NCI-H1092 treated with DMSO at 0.1 percent for 48 hours (cell line): ENCODE measurements around the gene ALDH1L1.
"Not testable (repeated sequence)": the region's sequence is repeated elsewhere in the genome, so short reads cannot be mapped to it uniquely, and the experiment has no call there.

Experiments used
- DNase-seq: peaks from one replicate; lab custom pipeline; 2025; lab: John Stamatoyannopoulos, UW

ALDH1L1 gene

GRCh38 chr3:126105691-126106187 lies 74.6 kb downstream of the ALDH1L1 start:
- DNase-seq: no peak

- DNase-seq: no peak
Observed at GRCh38 chr3:126104742-126105605, 75.4 kb downstream of the ALDH1L1 start.

GRCh38 chr3:126104028-126104635 lies 76.3 kb downstream of the ALDH1L1 start:
- no peak for DNase-seq

GRCh38 chr3:126103121-126104027 lies 77.0 kb downstream of the ALDH1L1 start:
- DNase-seq: no peak

- DNase-seq: no peak
Observed at GRCh38 chr3:126102530-126102951, 77.8 kb downstream of the ALDH1L1 start.

GRCh38 chr3:126102011-126102410 lies 78.4 kb downstream of the ALDH1L1 start:
- DNase-seq: no peak

GRCh38 chr3:126101521-126101982 lies 78.8 kb downstream of the ALDH1L1 start:
- no peak for DNase-seq

- DNase-seq: no peak
Observed at GRCh38 chr3:126100634-126101301, 79.6 kb downstream of the ALDH1L1 start.

- DNase-seq: no peak
Observed at GRCh38 chr3:126100269-126100633, 80.1 kb downstream of the ALDH1L1 start.

GRCh38 chr3:126098391-126098858 lies 82.0 kb downstream of the ALDH1L1 start:
- DNase-seq: no peak

GRCh38 chr3:126097801-126098200 lies 82.6 kb downstream of the ALDH1L1 start:
- DNase-seq: no peak

- not testable (repeated sequence) for DNase-seq
Observed at GRCh38 chr3:126096274-126096673, 84.1 kb downstream of the ALDH1L1 start.

GRCh38 chr3:126092128-126092527 lies 88.3 kb downstream of the ALDH1L1 start:
- not testable (repeated sequence) for DNase-seq

- no peak for DNase-seq
Observed at GRCh38 chr3:126087552-126088175, 92.7 kb downstream of the ALDH1L1 start.

- no peak for DNase-seq
Observed at GRCh38 chr3:126085841-126086240, 94.5 kb downstream of the ALDH1L1 start.

GRCh38 chr3:126085276-126085675 lies 95.1 kb downstream of the ALDH1L1 start:
- DNase-seq: no peak

GRCh38 chr3:126084768-126085180 lies 95.6 kb downstream of the ALDH1L1 start:
- no peak for DNase-seq

GRCh38 chr3:126083913-126084767 lies 96.2 kb downstream of the ALDH1L1 start, which contains the start of gene SLC41A3:
Gene SLC41A3, minus strand, starts transcription at chr3:126084124. Its CDS starts 15,905 bp downstream, at chr3:126068219.
- peak; percentile 84 for DNase-seq

- DNase-seq: peak; percentile 60
Observed at GRCh38 chr3:126083511-126083912, 96.9 kb downstream of the ALDH1L1 start.

- DNase-seq: no peak
Observed at GRCh38 chr3:126083138-126083445, 97.3 kb downstream of the ALDH1L1 start.
